ENCODE data around the gene LRRC27. TPM values are rescaled to one million over a fixed set of nuclear protein-coding genes. Genes with fewer than 3 reads are reported as not detected.

Gene LRRC27
- total and polyA plus RNA-seq, 2 of the 4 experiments (the other 2 are of a cell fraction), result 3.8 to 5.3 TPM

DNA sequence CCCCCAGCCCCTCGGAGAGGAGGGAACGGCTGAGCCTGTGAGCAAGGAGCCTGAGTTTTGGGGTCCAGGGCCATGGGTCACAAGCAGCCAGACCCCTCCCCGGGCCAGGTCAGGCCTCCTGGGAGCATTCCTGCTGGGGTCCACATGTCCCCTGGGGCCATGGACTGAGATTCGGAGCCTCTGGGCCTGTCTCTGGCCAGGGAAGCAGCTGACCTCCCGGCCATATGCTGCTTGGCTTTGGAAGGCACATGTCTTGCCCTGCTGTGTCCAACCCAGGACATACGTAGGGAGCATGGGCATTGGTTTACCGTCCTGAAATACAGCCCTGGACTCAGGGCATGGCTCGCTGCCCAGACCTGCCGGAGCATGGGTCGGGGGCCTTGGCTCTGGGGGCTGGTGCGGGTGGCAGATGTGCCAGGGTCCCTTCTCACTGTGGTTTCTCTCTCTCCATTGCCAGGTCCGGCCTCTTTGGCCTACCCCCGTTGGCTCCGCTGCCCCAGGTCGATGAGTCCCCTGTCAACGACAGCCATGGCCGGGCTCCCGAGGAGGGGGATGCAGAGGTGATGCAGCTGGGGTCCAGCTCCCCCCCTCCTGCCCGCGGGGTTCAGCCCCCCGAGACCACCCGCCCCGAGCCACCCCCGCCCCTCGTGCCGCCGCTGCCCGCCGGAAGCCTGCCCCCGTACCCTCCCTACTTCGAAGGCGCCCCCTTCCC is 72.3 kb downstream of the LRRC27 start:
- Histone ChIP-seq H2BK20ac (ENCODE audit: low read depth, low read length) (no peak overlapping the region), H3K79me1 (ENCODE audit: low read depth in 1 of 2, low read length in 2 of 2) (peaks cover 6 to 22% of the 10 kb centered on the region in 2 experiments), H3K14ac (replicated peaks; ENCODE audit: low read depth, low read length) (no peak overlapping the region), H2BK15ac (ENCODE audit: low read depth, low read length) (no peak overlapping the region), H4K8ac (ENCODE audit: low read depth in 2 of 2, low read length in 2 of 2) (no peak overlapping the region), H4K91ac (ENCODE audit: insufficient read depth, low read depth, low read length) (no peak overlapping the region), H3K4ac (ENCODE audit: low read depth, low read length) (no peak overlapping the region), H3K27me3 (ENCODE audit: control insufficient read depth, insufficient read depth, low read length) (no peaks in the 10 kb centered on the region), H2AK9ac (replicated peaks; ENCODE audit: low read depth, low read length, poor library complexity) (peak overlapping the region; percentile 28), H4K20me1 (ENCODE audit: insufficient read depth, low read length) (no peaks in the 10 kb centered on the region; the same call in none of the 2 replicates), H4K5ac (ENCODE audit: low read depth, low read length) (no peak overlapping the region), H3K23ac (ENCODE audit: low read depth, low read length) (no peak overlapping the region), H2BK120ac (ENCODE audit: low read depth, low read length) (no peak overlapping the region), H2BK5ac (ENCODE audit: low read depth, low read length, poor library complexity, severe bottlenecking) (no peak overlapping the region), H3K4me1 (ENCODE audit: control insufficient read depth, insufficient read depth, low read length) (peaks cover 6% of the 10 kb centered on the region; the same call in 1 of the 2 replicates), H2AFZ (replicated peaks; ENCODE audit: low read length, poor library complexity) (no peak overlapping the region), H3K4me2 (ENCODE audit: low read depth, low read length) (no peak overlapping the region), H3K27ac (ENCODE audit: insufficient read depth, low read length) (no peak overlapping the region), H3K36me3 (ENCODE audit: control insufficient read depth, insufficient read depth, low read length) (peaks cover 18% of the 10 kb centered on the region; the same call in 1 of the 2 replicates), H3K4me3 (ENCODE audit: insufficient read depth, low read depth, low read length) (no peak overlapping the region), H3K18ac (ENCODE audit: low read depth, low read length) (no peak overlapping the region), H3K56ac (ENCODE audit: extremely low read depth, insufficient read depth, low read length) (no peak overlapping the region), H3K9ac (ENCODE audit: low read depth, low read length) (no peak overlapping the region), H3K9me1 (ENCODE audit: insufficient read depth, low read length) (peaks cover 2% of the 10 kb centered on the region; the same call in 1 of the 2 replicates), H2AK5ac (ENCODE audit: low read depth, low read length) (no peak overlapping the region), H3K9me3 (ENCODE audit: control insufficient read depth, insufficient read depth, low read length) (no peaks in the 10 kb centered on the region)
- ATAC-seq (ENCODE audit: low read depth) (no peak), DNase-seq (no peak)
- WGBS, 2 experiments (ENCODE audit: extremely low coverage in 2 of 2, insufficient read length in 1 of 2), result 89% methylated on average over 10 of the region's 32 CpGs; no CpG with 5 or more reads in 1 of the 2 experiments
- in situ Hi-C loops (cut with MboI; ENCODE audit: low sequenced_read_pairs) (no loop called here), dilution Hi-C loops (cut with HindIII; ENCODE audit: low sequenced_read_pairs, unreplicated experiment) (no loop called here), intact Hi-C loops (cut with micrococcal nuclease) (no loop called here)
- CTCF ChIA-PET, result no interaction called here
- TF ChIP-seq BHLHE40 (IDR thresholded peaks at IDR 0.05; ENCODE audit: low read depth, low read length), result no peak
- POLR2A ChIA-PET (ENCODE audit: unreplicated experiment), result no interaction called here
- BruUV-seq (replicated peaks), result no TSS peak
